Skeletal muscle satellite cell (primary cell): Measurements from ENCODE around the gene GTF2A1.

Experiments used
- H3K27me3 ChIP-seq: 2 replicates; pipeline ENCODE4 v1.7.0; 2013; ENCODE audit warnings: low read length; ENCODE audit not compliant: control insufficient read depth, insufficient read depth
- H3K36me3 ChIP-seq: 2 replicates; pipeline ENCODE4 v1.7.0; 2013; ENCODE audit warnings: mild to moderate bottlenecking, control low read depth, low read length; ENCODE audit not compliant: insufficient read depth
- H3K4me1 ChIP-seq: 2 replicates; pipeline ENCODE4 v1.7.0; 2013; ENCODE audit warnings: low read length; ENCODE audit not compliant: control insufficient read depth, insufficient read depth
- H3K4me2 ChIP-seq: 2 replicates; pipeline ENCODE4 v1.7.0; 2013; ENCODE audit warnings: mild to moderate bottlenecking, low read length
- H3K4me3 ChIP-seq: 2 replicates; pipeline ENCODE4 v1.7.0; 2013; ENCODE audit warnings: low read length
- H3K9ac ChIP-seq: 2 replicates; pipeline ENCODE4 v1.7.0; 2013; ENCODE audit warnings: mild to moderate bottlenecking, low read depth, low read length, moderate library complexity
- H3K9me3 ChIP-seq: replicated peaks from 2 replicates; pipeline ENCODE4 v1.7.0; 2013; ENCODE audit warnings: mild to moderate bottlenecking, control low read depth, low read length

The GTF2A1 gene

GRCh38 chr14:81205639-81206038, 15.1 kb downstream of the GTF2A1 start:
- peaks cover 69% of the 10 kb centered on the region for H3K36me3 ChIP-seq
- no peaks in the 10 kb centered on the region for H3K27me3 ChIP-seq
- no peak overlapping the region for H3K4me2 ChIP-seq
- H3K9ac ChIP-seq: no peak overlapping the region
- H3K4me3 ChIP-seq: no peak overlapping the region
- no peaks in the 10 kb centered on the region for H3K4me1 ChIP-seq
- H3K9me3 ChIP-seq: no peaks in the 10 kb centered on the region

DNA sequence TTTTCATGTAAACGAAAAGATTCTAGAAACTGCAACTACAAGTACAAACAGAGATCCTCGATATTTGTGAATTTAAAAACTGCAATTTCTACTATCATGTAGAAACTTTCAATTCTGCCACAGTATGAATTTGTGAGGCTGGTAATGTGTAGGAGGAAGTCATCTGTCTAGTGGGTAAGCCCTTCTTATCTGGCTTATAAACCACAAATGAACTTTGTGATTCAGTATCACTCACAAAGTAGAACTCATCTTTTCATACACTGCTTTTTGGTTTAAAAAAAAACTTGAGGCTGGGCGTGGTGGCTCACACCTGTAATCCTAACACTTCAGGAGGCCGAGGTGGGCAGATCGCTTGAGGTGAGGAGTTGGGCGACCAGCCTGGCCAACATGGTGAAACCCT, 20.7 kb downstream of the GTF2A1 start:
- Histone ChIP-seq H3K4me2 (no peak overlapping the region), H3K36me3 (peaks cover 57% of the 10 kb centered on the region), H3K9ac (no peak overlapping the region), H3K4me3 (no peak overlapping the region), H3K27me3 (no peaks in the 10 kb centered on the region), H3K4me1 (no peaks in the 10 kb centered on the region), H3K9me3 (no peaks in the 10 kb centered on the region)

- Histone ChIP-seq H3K4me2 (no peak overlapping the region), H3K4me3 (no peak overlapping the region), H3K9ac (no peak overlapping the region), H3K4me1 (no peaks in the 10 kb centered on the region), H3K9me3 (no peaks in the 10 kb centered on the region), H3K36me3 (peaks cover 61% of the 10 kb centered on the region), H3K27me3 (no peaks in the 10 kb centered on the region)
These were observed 21.7 kb downstream of the GTF2A1 start for GRCh38 chr14:81199084-81199483.

GRCh38 chr14:81198651-81199050, 22.1 kb downstream of the GTF2A1 start:
- H3K9me3 ChIP-seq: no peaks in the 10 kb centered on the region
- H3K4me2 ChIP-seq: no peak overlapping the region
- no peaks in the 10 kb centered on the region for H3K27me3 ChIP-seq
- H3K4me3 ChIP-seq: no peak overlapping the region
- H3K4me1 ChIP-seq: no peaks in the 10 kb centered on the region
- no peak overlapping the region for H3K9ac ChIP-seq
- peaks cover 63% of the 10 kb centered on the region for H3K36me3 ChIP-seq

- H3K9me3 ChIP-seq: no peaks in the 10 kb centered on the region
- no peak overlapping the region for H3K4me3 ChIP-seq
- H3K4me1 ChIP-seq: no peaks in the 10 kb centered on the region
- H3K4me2 ChIP-seq: no peak overlapping the region
- H3K36me3 ChIP-seq: peaks cover 63% of the 10 kb centered on the region
- no peak overlapping the region for H3K9ac ChIP-seq
- H3K27me3 ChIP-seq: no peaks in the 10 kb centered on the region
These were observed 26.7 kb downstream of the GTF2A1 start for GRCh38 chr14:81193924-81194633.

- no peak overlapping the region for H3K9ac ChIP-seq
- H3K4me3 ChIP-seq: no peak overlapping the region
- no peak overlapping the region for H3K4me2 ChIP-seq
- H3K36me3 ChIP-seq: peaks cover 62% of the 10 kb centered on the region
- H3K9me3 ChIP-seq: no peaks in the 10 kb centered on the region
- H3K27me3 ChIP-seq: no peaks in the 10 kb centered on the region
- H3K4me1 ChIP-seq: no peaks in the 10 kb centered on the region
These were observed 28.2 kb downstream of the GTF2A1 start for GRCh38 chr14:81192594-81192993.

DNA sequence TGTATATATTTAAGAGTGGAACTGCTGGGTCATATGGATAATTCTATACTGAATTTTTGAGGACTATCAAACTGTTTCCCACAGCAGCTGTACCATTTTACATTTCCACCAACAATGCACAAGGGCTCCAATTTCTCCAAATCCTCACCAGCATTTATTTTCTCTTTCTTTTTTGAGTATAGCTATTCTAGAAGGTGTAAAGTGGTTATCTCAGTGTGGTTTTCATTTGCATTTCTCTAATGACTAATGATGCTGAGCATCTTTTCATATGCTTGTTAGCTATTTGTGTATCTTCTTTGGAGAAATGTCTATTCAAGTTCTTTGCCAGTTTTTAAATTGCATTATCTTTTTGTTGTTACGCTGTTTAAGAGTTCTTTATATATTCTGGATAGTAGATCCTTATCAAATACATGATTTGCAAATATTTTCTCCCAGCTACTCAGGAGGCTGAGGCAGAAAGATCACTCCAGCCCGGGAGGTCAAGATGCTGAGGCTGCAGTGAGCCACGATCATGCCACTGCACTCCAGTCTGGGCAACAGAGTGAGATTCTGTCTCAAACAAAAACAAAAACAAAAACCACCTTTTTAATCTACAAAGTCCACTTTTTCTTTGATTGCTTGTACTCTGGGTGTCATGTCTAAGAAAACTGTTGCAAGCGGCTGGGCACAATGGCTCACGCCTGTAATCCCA, 32.8 kb downstream of the GTF2A1 start:
- Histone ChIP-seq H3K36me3 (peaks cover 50% of the 10 kb centered on the region), H3K4me1 (peaks cover 9% of the 10 kb centered on the region), H3K27me3 (no peaks in the 10 kb centered on the region), H3K9me3 (no peaks in the 10 kb centered on the region), H3K4me3 (no peak overlapping the region), H3K9ac (no peak overlapping the region), H3K4me2 (no peak overlapping the region)

DNA sequence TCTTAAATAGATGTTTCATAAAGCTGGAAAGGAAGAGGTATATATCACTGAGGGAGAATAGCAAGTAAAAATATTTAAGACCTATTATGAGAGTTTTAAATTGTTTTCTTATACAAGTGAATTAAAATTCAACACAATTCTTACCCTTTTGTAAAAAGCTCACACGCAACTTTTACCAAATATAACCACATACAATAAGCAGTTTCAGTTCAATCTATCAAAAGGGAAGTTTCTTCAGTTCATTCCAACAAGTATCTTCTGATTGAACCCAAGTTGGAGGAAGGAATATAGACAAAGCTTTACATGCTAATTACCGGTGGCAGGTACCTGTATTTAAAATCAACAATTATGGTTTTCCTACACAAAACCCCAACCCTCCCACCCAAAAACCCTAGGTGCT, 41.1 kb downstream of the GTF2A1 start:
- Histone ChIP-seq H3K36me3 (peaks cover 14% of the 10 kb centered on the region), H3K4me2 (no peak overlapping the region), H3K9me3 (no peaks in the 10 kb centered on the region), H3K4me1 (peaks cover 9% of the 10 kb centered on the region), H3K27me3 (no peaks in the 10 kb centered on the region), H3K9ac (no peak overlapping the region), H3K4me3 (no peak overlapping the region)

- peaks cover 5% of the 10 kb centered on the region for H3K4me1 ChIP-seq
- H3K9me3 ChIP-seq: no peaks in the 10 kb centered on the region
- H3K9ac ChIP-seq: no peak overlapping the region
- no peak overlapping the region for H3K4me3 ChIP-seq
- H3K27me3 ChIP-seq: no peaks in the 10 kb centered on the region
- no peak overlapping the region for H3K4me2 ChIP-seq
- H3K36me3 ChIP-seq: peaks cover 9% of the 10 kb centered on the region
These were observed 42.7 kb downstream of the GTF2A1 start for GRCh38 chr14:81178063-81178462.

GRCh38 chr14:81177225-81177624, 43.5 kb downstream of the GTF2A1 start:
- Histone ChIP-seq H3K27me3 (no peaks in the 10 kb centered on the region), H3K4me2 (no peak overlapping the region), H3K9me3 (no peaks in the 10 kb centered on the region), H3K4me1 (peaks cover 14% of the 10 kb centered on the region), H3K4me3 (no peak overlapping the region), H3K36me3 (peaks cover 9% of the 10 kb centered on the region), H3K9ac (no peak overlapping the region)

- no peak overlapping the region for H3K4me2 ChIP-seq
- peaks cover 19% of the 10 kb centered on the region for H3K4me1 ChIP-seq
- H3K4me3 ChIP-seq: no peak overlapping the region
- peaks cover 9% of the 10 kb centered on the region for H3K36me3 ChIP-seq
- H3K27me3 ChIP-seq: no peaks in the 10 kb centered on the region
- no peaks in the 10 kb centered on the region for H3K9me3 ChIP-seq
- no peak overlapping the region for H3K9ac ChIP-seq
These were observed 44.5 kb downstream of the GTF2A1 start for GRCh38 chr14:81176241-81176640.

DNA sequence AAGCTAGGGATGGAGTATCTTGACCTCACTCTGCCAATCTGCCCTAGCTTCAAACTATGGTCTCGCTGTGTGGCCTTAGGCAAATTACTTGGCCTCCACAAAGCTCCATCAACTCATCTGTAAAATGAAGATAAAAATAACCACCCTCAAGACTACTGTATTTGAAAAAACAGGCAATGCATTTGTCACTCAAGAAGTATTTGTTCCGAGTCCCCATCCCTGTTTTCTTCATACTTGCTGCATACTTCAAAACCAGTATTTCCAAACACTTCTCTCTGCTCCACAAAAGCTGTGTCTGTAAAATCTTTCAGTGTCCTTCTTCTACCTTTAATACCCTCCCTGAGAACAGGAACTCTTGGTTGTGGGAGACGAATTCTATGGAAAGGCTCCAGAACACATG, 47.9 kb downstream of the GTF2A1 start:
- Histone ChIP-seq H3K36me3 (peaks cover under 1% of the 10 kb centered on the region), H3K4me2 (peak overlapping the region; percentile 54), H3K9ac (no peak overlapping the region)

More for the DNA sequence above, 47.9 kb downstream of the GTF2A1 start:
- no peaks in the 10 kb centered on the region for H3K27me3 ChIP-seq
- H3K9me3 ChIP-seq: no peaks in the 10 kb centered on the region
- peak overlapping the region; percentile 37 for H3K4me3 ChIP-seq
- H3K4me1 ChIP-seq: peaks cover 34% of the 10 kb centered on the region
